WTC11 (cell line): ENCODE results near the gene STAMBP. TPM values are rescaled to one million over a fixed set of nuclear protein-coding genes. Genes with fewer than 3 reads are reported as not detected.
"Not testable (repeated sequence)": the region's sequence is repeated elsewhere in the genome, so short reads cannot be mapped to it uniquely, and the experiment has no call there.

Source experiments
- ATAC-seq: fragments of 200-7000 bp; cut with Tn5 transposase; 2 replicates; pipeline ENCODE4 v1.10.0; 2021; ENCODE audit warnings: mild to moderate bottlenecking, moderate library complexity
- CTCF ChIA-PET: fragments of 300-600 bp; sonication (Branson Sonifier 250); formaldehyde crosslinking; loops from one replicate; lab custom pipeline; 2021; ENCODE audit warnings: antibody characterized with exemption; lab: Charles Lee
- POLR2A ChIA-PET: fragments of 350-600 bp; sonication (Branson Sonifier 250); formaldehyde crosslinking; loops from one replicate; lab custom pipeline; 2021; ENCODE audit warnings: antibody characterized with exemption; lab: Charles Lee
- DNase-seq: peaks from one replicate; pipeline ENCODE4 v3.0.0; 2021; ENCODE audit warnings: low spot score
- H3K27ac Mint-ChIP-seq: 2 replicates; pipeline ENCODE4 v1.8.0; 2021; ENCODE audit warnings: mixed read lengths
- H3K27me3 Mint-ChIP-seq: 2 replicates; pipeline ENCODE4 v1.8.0; 2021; ENCODE audit warnings: low read depth, mild to moderate bottlenecking, moderate library complexity, mixed read lengths
- H3K36me3 Mint-ChIP-seq: 2 replicates; pipeline ENCODE4 v1.8.0; 2021; ENCODE audit warnings: mixed read lengths
- H3K4me1 Mint-ChIP-seq: 2 replicates; pipeline ENCODE4 v1.8.0; 2022; ENCODE audit warnings: mixed read lengths
- H3K4me3 Mint-ChIP-seq: 2 replicates; pipeline ENCODE4 v1.8.0; 2021; ENCODE audit warnings: mild to moderate bottlenecking, moderate library complexity, mixed read lengths
- H3K9me3 Mint-ChIP-seq: 2 replicates; pipeline ENCODE4 v1.8.0; 2021; ENCODE audit warnings: mixed read lengths
- ATF1 ChIP-seq: sonication (generic); formaldehyde crosslinking; IDR thresholded peaks from 2 replicates; pipeline ENCODE4 v1.8.1; 2023; ENCODE audit warnings: mild to moderate bottlenecking, moderate library complexity, missing genetic modification reagents
- CBFB ChIP-seq: sonication (generic); formaldehyde crosslinking; IDR thresholded peaks from 2 replicates; pipeline ENCODE4 v1.8.1; 2022; ENCODE audit warnings: mild to moderate bottlenecking, low read depth, missing genetic modification reagents
- FOXP1 ChIP-seq: sonication (generic); formaldehyde crosslinking; IDR thresholded peaks from 2 replicates; pipeline ENCODE4 v1.8.0; 2022; ENCODE audit warnings: missing genetic modification reagents, mild to moderate bottlenecking, moderate library complexity, borderline replicate concordance
- GABPB1 ChIP-seq: sonication (generic); formaldehyde crosslinking; IDR thresholded peaks from 2 replicates; pipeline ENCODE4 v1.8.1; 2023; ENCODE audit warnings: mild to moderate bottlenecking, missing genetic modification reagents
- GRHL2 ChIP-seq: fragments of 250-450 bp; sonication (Bioruptor Pico); IDR thresholded peaks from 2 replicates; pipeline ENCODE4 v1.8.0; 2022; ENCODE audit warnings: mild to moderate bottlenecking, moderate library complexity; ENCODE audit not compliant: insufficient replicate concordance, severe bottlenecking
- IRF2 ChIP-seq: sonication (generic); formaldehyde crosslinking; IDR thresholded peaks from 2 replicates; pipeline ENCODE4 v1.8.0; 2022; ENCODE audit warnings: low read depth, missing genetic modification reagents, borderline replicate concordance
- MXD4 ChIP-seq: fragments of 250-450 bp; sonication (Bioruptor Pico); IDR thresholded peaks from 2 replicates; pipeline ENCODE4 v1.8.0; 2021; ENCODE audit warnings: mild to moderate bottlenecking, moderate library complexity, borderline replicate concordance
- NFYB ChIP-seq: sonication (generic); formaldehyde crosslinking; conservative IDR thresholded peaks from 2 replicates; pipeline ENCODE4 v1.8.0; 2022; ENCODE audit warnings: low read depth, missing genetic modification reagents
- NR1H2 ChIP-seq: sonication (generic); formaldehyde crosslinking; IDR thresholded peaks from 2 replicates; pipeline ENCODE4 v1.9.0; 2021; ENCODE audit warnings: mild to moderate bottlenecking, moderate library complexity, missing genetic modification reagents
- TP53 ChIP-seq: sonication (generic); formaldehyde crosslinking; IDR thresholded peaks from 2 replicates; pipeline ENCODE4 v1.8.1; 2023; ENCODE audit warnings: mild to moderate bottlenecking, missing genetic modification reagents
- ZNF138 ChIP-seq: sonication (generic); formaldehyde crosslinking; conservative IDR thresholded peaks from 2 replicates; pipeline ENCODE4 v1.8.1; 2022; ENCODE audit warnings: mild to moderate bottlenecking, moderate library complexity, missing genetic modification reagents
- ZNF219 ChIP-seq: sonication (generic); formaldehyde crosslinking; IDR thresholded peaks from 2 replicates; pipeline ENCODE4 v1.8.0; 2023; ENCODE audit warnings: missing genetic modification reagents, mild to moderate bottlenecking, borderline replicate concordance
- ZNF232 ChIP-seq: sonication (generic); formaldehyde crosslinking; IDR thresholded peaks from 2 replicates; pipeline ENCODE4 v1.8.0; 2022; ENCODE audit warnings: mild to moderate bottlenecking, missing genetic modification reagents
- total RNA-seq: library from RNA; stranded (reverse); gene quantifications from 3 replicates; pipeline ENCODE4 v1.2.3, GENCODE V29; 2021
- TF ChIP-seq, protein P1 (sequence below): sonication (generic); formaldehyde crosslinking; IDR thresholded peaks from 2 replicates; pipeline ENCODE4 v1.8.1; 2022; ENCODE audit warnings: low read depth, missing genetic modification reagents, borderline replicate concordance
- TF ChIP-seq, protein P2 (sequence below): sonication (generic); formaldehyde crosslinking; IDR thresholded peaks from 2 replicates; pipeline ENCODE4 v1.8.0; 2023; ENCODE audit warnings: missing genetic modification reagents, mild to moderate bottlenecking, borderline replicate concordance
- TF ChIP-seq, protein P3 (sequence below): fragments of 250-450 bp; sonication (Bioruptor Pico); IDR thresholded peaks from 2 replicates; pipeline ENCODE4 v1.9.0; 2021; ENCODE audit warnings: mild to moderate bottlenecking
- TF ChIP-seq, protein P4 (sequence below): fragments of 250-450 bp; sonication (Bioruptor Pico); IDR thresholded peaks from 2 replicates; pipeline ENCODE4 v1.9.0; 2021; ENCODE audit warnings: moderate library complexity, mild to moderate bottlenecking, inconsistent platforms, borderline replicate concordance
- TF ChIP-seq, protein P5 (sequence below): fragments of 250-450 bp; sonication (Bioruptor Pico); conservative IDR thresholded peaks from 2 replicates; pipeline ENCODE4 v1.9.0; 2021; ENCODE audit warnings: mild to moderate bottlenecking

The STAMBP gene
- total RNA-seq, 1 experiment from 2014 or later = 40.9 TPM

DNA sequence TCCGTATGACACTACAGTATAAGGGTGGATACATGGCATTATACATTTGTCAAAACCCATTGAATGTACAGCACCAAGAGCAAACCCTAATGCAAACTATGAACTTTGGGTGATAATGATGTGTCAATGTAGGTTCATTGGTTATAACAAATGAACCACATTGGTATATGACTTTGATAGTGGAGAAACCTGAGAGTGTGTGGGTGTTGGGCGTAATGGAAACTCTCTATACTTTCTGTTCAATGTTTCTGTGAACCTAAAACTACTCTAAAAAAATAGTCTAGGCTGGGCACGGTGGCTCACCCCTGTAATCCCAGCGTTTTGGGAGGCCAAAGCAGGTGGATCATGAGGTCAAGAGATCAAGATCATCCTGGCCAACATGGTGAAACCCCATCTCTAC, 57.6 kb downstream of the STAMBP start:
- no peaks in the 10 kb centered on the region for H3K9me3 Mint-ChIP-seq
- TF ChIP-seq, protein P1, sequence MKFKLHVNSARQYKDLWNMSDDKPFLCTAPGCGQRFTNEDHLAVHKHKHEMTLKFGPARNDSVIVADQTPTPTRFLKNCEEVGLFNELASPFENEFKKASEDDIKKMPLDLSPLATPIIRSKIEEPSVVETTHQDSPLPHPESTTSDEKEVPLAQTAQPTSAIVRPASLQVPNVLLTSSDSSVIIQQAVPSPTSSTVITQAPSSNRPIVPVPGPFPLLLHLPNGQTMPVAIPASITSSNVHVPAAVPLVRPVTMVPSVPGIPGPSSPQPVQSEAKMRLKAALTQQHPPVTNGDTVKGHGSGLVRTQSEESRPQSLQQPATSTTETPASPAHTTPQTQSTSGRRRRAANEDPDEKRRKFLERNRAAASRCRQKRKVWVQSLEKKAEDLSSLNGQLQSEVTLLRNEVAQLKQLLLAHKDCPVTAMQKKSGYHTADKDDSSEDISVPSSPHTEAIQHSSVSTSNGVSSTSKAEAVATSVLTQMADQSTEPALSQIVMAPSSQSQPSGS = no peak
- TF ChIP-seq ZNF138 (CRISPR knock-in tag) (no peak), CBFB (CRISPR knock-in tag) (no peak), ATF1 (CRISPR knock-in tag) (no peak), NR1H2 (no peak), MXD4 (no peak)
- TF ChIP-seq, protein P2, sequence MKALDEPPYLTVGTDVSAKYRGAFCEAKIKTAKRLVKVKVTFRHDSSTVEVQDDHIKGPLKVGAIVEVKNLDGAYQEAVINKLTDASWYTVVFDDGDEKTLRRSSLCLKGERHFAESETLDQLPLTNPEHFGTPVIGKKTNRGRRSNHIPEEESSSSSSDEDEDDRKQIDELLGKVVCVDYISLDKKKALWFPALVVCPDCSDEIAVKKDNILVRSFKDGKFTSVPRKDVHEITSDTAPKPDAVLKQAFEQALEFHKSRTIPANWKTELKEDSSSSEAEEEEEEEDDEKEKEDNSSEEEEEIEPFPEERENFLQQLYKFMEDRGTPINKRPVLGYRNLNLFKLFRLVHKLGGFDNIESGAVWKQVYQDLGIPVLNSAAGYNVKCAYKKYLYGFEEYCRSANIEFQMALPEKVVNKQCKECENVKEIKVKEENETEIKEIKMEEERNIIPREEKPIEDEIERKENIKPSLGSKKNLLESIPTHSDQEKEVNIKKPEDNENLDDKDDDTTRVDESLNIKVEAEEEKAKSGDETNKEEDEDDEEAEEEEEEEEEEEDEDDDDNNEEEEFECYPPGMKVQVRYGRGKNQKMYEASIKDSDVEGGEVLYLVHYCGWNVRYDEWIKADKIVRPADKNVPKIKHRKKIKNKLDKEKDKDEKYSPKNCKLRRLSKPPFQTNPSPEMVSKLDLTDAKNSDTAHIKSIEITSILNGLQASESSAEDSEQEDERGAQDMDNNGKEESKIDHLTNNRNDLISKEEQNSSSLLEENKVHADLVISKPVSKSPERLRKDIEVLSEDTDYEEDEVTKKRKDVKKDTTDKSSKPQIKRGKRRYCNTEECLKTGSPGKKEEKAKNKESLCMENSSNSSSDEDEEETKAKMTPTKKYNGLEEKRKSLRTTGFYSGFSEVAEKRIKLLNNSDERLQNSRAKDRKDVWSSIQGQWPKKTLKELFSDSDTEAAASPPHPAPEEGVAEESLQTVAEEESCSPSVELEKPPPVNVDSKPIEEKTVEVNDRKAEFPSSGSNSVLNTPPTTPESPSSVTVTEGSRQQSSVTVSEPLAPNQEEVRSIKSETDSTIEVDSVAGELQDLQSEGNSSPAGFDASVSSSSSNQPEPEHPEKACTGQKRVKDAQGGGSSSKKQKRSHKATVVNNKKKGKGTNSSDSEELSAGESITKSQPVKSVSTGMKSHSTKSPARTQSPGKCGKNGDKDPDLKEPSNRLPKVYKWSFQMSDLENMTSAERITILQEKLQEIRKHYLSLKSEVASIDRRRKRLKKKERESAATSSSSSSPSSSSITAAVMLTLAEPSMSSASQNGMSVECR (CRISPR knock-in tag) = no peak
- TF ChIP-seq, protein P3, sequence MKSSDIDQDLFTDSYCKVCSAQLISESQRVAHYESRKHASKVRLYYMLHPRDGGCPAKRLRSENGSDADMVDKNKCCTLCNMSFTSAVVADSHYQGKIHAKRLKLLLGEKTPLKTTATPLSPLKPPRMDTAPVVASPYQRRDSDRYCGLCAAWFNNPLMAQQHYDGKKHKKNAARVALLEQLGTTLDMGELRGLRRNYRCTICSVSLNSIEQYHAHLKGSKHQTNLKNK = no peak
- TF ChIP-seq, protein P4, sequence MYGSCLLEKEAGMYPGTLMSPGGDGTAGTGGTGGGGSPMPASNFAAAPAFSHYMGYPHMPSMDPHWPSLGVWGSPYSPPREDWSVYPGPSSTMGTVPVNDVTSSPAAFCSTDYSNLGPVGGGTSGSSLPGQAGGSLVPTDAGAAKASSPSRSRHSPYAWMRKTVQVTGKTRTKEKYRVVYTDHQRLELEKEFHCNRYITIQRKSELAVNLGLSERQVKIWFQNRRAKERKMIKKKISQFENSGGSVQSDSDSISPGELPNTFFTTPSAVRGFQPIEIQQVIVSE (CRISPR knock-in tag) = no peak
- TF ChIP-seq, protein P5, sequence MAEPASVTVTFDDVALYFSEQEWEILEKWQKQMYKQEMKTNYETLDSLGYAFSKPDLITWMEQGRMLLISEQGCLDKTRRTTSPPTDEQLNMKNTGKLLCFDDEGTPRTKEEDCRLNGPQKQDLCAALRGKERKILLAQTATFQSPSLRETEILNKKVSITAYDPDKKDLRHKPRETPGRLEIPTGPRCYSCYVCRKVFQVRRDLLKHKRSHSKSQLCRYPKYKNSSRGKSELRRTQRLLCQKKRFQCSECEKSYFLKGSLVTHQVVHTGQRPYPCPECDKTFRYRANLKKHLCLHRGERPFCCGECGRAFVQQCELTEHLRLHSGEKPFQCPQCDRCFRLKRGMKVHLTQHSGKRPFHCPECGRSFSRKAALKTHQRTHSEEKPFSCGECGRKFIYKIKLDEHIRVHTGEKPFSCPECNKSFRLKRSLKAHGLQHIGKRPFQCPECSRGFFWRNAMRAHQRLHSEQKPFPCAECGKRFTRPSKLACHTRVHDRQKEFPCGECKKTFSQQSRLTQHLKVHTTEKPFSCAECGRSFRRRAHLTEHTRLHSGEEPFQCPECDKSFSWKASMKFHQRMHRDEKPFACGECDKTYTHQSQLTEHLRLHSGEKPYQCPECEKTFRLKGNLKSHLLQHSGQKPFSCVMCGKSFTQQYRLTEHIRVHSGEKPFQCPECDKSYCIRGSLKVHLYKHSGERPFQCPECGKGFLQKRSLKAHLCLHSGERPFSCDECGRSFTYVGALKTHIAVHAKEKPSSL (CRISPR knock-in tag) = no peak
- TF ChIP-seq, all 79 proteins: peak for 0
- H3K4me1 Mint-ChIP-seq = peaks cover 4% of the 10 kb centered on the region
- no peaks in the 10 kb centered on the region for H3K36me3 Mint-ChIP-seq
- POLR2A ChIA-PET = no interaction called here
- H3K27me3 Mint-ChIP-seq = no peaks in the 10 kb centered on the region; the same call in none of the 2 replicates
- CTCF ChIA-PET = no interaction called here
- DNase-seq (no peak), ATAC-seq (no peak)
- H3K4me3 Mint-ChIP-seq = no peak overlapping the region
- no peak overlapping the region for H3K27ac Mint-ChIP-seq

DNA sequence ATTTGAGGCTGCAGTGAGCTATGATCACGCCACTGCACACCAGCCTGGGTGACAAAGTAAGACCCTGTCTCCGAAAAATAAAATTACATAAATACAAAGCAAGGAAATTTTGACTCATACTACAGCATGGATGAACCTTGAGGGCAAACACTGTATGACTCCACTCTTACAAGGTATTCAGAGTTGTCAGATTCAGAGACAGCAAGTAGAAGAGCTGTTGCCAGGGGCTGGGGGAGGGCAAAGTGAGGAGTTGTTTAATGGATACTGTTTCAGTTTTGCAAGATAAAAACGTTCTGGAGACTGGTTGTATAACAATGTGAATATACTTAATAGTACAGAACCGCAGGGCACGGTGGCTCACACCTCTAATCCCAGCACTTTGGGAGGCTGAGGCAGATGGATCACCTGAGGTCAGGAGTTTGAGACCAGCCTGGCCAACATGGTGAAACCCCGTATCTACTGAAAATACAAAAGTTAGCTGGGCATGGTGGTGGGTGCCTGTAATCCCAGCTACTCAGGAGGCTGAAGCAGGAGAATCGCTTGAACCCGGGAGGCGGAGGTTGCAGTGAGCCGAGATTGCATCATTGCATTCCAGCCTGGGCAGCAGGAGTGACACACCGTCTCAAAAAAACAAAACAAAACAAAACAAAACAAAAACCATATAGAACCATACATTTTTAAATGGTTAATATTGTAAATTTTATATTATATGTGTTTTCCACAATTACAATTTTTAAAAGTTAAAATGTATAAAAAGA, 59.0 kb downstream of the STAMBP start:
- H3K27ac Mint-ChIP-seq, DNase-seq, H3K36me3 Mint-ChIP-seq, H3K4me3 Mint-ChIP-seq, POLR2A ChIA-PET, ATAC-seq, H3K27me3 Mint-ChIP-seq, H3K4me1 Mint-ChIP-seq, H3K9me3 Mint-ChIP-seq: not testable (repeated sequence)
- CTCF ChIA-PET = interaction anchor here (1.2 kb wide), 1 partner anchor 20 kb away, joined by 3 read pairs; no protein-coding TSS in a partner anchor
- TF ChIP-seq GABPB1 (CRISPR knock-in tag) = peak; percentile 80

DNA sequence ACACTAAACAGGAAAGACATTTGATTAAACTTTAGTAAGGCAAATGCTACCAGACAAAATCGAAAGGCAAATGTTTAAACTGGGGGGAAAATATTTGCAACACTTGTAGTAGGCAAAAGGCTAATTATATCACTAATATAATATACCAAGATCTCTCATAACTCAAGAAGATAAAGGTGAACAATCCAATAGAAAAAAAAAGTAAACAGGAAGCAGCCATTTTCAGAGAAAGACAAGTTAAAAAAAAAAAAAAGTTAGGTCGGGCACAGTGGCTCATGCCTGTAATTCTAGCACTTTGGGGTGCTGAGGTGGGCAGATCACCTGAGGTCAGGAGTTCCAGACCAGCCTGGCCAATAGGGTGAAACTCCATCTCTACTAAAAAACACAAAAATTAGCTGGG, 59.6 kb downstream of the STAMBP start:
- H3K4me3 Mint-ChIP-seq = no peak overlapping the region
- no peak for ATAC-seq
- CTCF ChIA-PET = no interaction called here
- TF ChIP-seq FOXP1 (CRISPR knock-in tag) (no peak), MXD4 (no peak), GRHL2 (CRISPR knock-in tag) (no peak), NFYB (no peak), ZNF232 (no peak), TP53 (no peak), ZNF219 (CRISPR knock-in tag) (no peak), IRF2 (CRISPR knock-in tag) (no peak)

More for the DNA sequence above, 59.6 kb downstream of the STAMBP start:
- Mint-ChIP-seq H3K27ac (no peak overlapping the region), H3K9me3 (no peaks in the 10 kb centered on the region), H3K36me3 (no peaks in the 10 kb centered on the region), H3K4me1 (peaks cover 4% of the 10 kb centered on the region), H3K27me3 (no peaks in the 10 kb centered on the region; the same call in 1 of the 2 replicates)
- no peak for DNase-seq
- POLR2A ChIA-PET = no interaction called here
